ENCODE data around the gene RFTN1. TPM values are rescaled to one million over a fixed set of nuclear protein-coding genes. Genes with fewer than 3 reads are reported as not detected.

Gene RFTN1
- total RNA-seq, 2 experiments from 2014 or later, result 64.4 to 66.7 TPM

GRCh38 chr3:16471897-16472296, 41.6 kb downstream of the RFTN1 start:
- POLR2A ChIA-PET, result no interaction called here
- Mint-ChIP-seq H3K27ac (no peak overlapping the region), H3K27me3 (no peaks in the 10 kb centered on the region), H3K4me3 (no peak overlapping the region), H3K4me1 (peaks cover 31% of the 10 kb centered on the region), H3K36me3 (peaks cover 74% of the 10 kb centered on the region), H3K9me3 (peaks cover 5% of the 10 kb centered on the region)
- DNase-seq (no peak), ATAC-seq (ENCODE audit: low read depth) (no peak)

- Mint-ChIP-seq H3K9me3 (peaks cover 5% of the 10 kb centered on the region), H3K27ac (no peak overlapping the region), H3K36me3 (peaks cover 72% of the 10 kb centered on the region), H3K4me1 (peaks cover 31% of the 10 kb centered on the region), H3K4me3 (no peak overlapping the region), H3K27me3 (no peaks in the 10 kb centered on the region)
- POLR2A ChIA-PET, result no interaction called here
- ATAC-seq (ENCODE audit: low read depth), result no peak
- no peak for DNase-seq
Measured at GRCh38 chr3:16470590-16470989, 42.9 kb downstream of the RFTN1 start.

DNA sequence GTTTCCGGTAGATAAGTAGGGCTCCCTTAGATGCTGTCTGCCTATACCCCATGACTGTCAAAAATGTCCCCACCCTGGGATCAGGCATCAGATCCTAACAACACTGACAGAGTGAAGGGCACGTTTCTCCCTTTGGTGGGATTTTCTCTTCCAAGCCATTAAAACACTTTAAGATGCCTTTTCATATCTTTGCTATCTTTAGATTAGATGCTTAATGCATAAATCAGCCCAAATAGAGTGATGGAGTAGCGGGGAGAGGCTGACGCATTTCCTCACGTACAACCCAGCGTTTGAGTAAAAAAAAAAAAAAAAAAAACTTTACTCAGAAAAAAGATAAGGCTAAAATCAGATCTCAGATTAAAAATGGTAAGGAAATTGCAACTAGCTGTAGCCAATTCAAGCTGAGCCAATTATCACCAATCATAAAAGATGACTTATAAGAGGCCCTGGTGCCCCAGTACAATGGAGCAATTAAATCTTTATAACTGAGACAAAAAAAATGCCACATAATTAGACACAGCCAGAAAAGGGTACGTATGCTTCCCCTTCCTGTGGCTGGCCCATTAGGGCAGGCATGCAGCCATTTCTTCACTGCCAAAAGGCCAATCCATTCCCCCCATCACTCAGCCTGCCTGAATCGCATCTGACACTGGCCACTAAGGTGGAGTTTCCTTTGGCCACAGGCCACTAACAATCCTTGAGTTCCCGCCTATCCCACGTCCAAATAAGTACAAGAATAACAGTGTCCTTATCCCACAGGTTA, 45.0 kb downstream of the RFTN1 start:
- peaks cover 42% of the 10 kb centered on the region for H3K4me1 Mint-ChIP-seq
- H3K9me3 Mint-ChIP-seq, result peaks cover 5% of the 10 kb centered on the region
- H3K4me3 Mint-ChIP-seq, result peak overlapping the region; percentile 69
- POLR2A ChIA-PET, result interaction anchor here (0.6 to 1.3 kb wide), 3 partner anchors 14 to 180 kb away, joined by 3 read pairs; no protein-coding TSS in a partner anchor
- H3K27ac Mint-ChIP-seq, result peak overlapping the region; percentile 90
- peak; percentile 57 for ATAC-seq (ENCODE audit: low read depth)
- peaks cover 65% of the 10 kb centered on the region for H3K36me3 Mint-ChIP-seq
- H3K27me3 Mint-ChIP-seq, result no peaks in the 10 kb centered on the region
- no peak for DNase-seq

GRCh38 chr3:16468002-16468335, 45.5 kb downstream of the RFTN1 start:
- Mint-ChIP-seq H3K36me3 (peaks cover 61% of the 10 kb centered on the region), H3K4me1 (peaks cover 46% of the 10 kb centered on the region), H3K4me3 (peak overlapping the region; percentile 69), H3K27ac (peak overlapping the region; percentile 90), H3K27me3 (no peaks in the 10 kb centered on the region), H3K9me3 (peaks cover 5% of the 10 kb centered on the region)
- peak; percentile 15 for ATAC-seq (ENCODE audit: low read depth)
- DNase-seq, result no peak
- POLR2A ChIA-PET, result interaction anchor here (0.8 to 1.3 kb wide), 2 partner anchors 15 to 130 kb away, joined by 3 read pairs; no protein-coding TSS in a partner anchor

- Mint-ChIP-seq H3K27ac (peak overlapping the region; percentile 90), H3K36me3 (peaks cover 55% of the 10 kb centered on the region), H3K4me1 (peaks cover 52% of the 10 kb centered on the region), H3K27me3 (no peaks in the 10 kb centered on the region), H3K4me3 (peak overlapping the region; percentile 69), H3K9me3 (peaks cover 5% of the 10 kb centered on the region)
- ATAC-seq (ENCODE audit: low read depth) (peak; percentile 59), DNase-seq (peak; percentile 41)
- POLR2A ChIA-PET, result interaction anchor here (0.8 to 1.3 kb wide), 2 partner anchors 15 to 129 kb away, joined by 3 read pairs; no protein-coding TSS in a partner anchor
Measured at GRCh38 chr3:16467393-16467792, 46.1 kb downstream of the RFTN1 start.

GRCh38 chr3:16466822-16467221, 46.7 kb downstream of the RFTN1 start:
- POLR2A ChIA-PET, result no interaction called here
- H3K27me3 Mint-ChIP-seq, result no peaks in the 10 kb centered on the region
- peaks cover 5% of the 10 kb centered on the region for H3K9me3 Mint-ChIP-seq
- peaks cover 54% of the 10 kb centered on the region for H3K4me1 Mint-ChIP-seq
- peak overlapping the region; percentile 68 for H3K27ac Mint-ChIP-seq
- no peak overlapping the region for H3K4me3 Mint-ChIP-seq
- no peak for ATAC-seq (ENCODE audit: low read depth)
- DNase-seq, result no peak
- peaks cover 50% of the 10 kb centered on the region for H3K36me3 Mint-ChIP-seq

DNA sequence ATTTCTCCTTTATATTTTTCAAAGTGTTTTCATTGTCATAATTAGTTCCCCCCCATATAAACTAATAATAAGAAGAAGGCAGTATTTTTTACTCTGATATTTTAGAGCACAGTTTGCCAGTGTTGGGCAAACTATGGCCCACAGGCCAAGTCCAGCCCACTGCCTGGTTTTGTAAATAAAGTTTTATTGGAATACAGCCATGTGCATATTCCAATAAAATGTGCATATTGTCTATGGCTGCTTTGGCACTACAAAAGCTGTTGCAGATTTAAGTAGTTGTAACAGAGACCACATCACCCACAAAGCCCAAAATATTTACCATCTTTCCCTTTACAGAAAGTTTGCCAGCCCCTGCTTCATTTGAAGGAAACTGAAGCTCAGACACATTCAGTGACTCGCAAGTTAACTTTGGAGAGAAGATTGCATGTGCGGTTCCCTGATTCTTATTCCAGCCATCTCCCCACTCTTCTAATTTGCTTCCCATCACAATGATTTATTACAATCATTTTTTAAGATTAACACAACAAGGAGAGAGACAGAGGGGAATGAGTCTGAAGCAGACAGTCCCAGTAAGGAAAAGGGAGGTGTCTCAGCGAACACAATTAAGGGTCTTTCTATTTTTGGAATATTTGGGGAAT, 48.9 kb downstream of the RFTN1 start:
- peak overlapping the region; percentile 54 for H3K27ac Mint-ChIP-seq
- H3K4me3 Mint-ChIP-seq, result peak overlapping the region; percentile 2
- no peak for ATAC-seq (ENCODE audit: low read depth)
- H3K27me3 Mint-ChIP-seq, result no peaks in the 10 kb centered on the region
- H3K9me3 Mint-ChIP-seq, result no peaks in the 10 kb centered on the region
- DNase-seq, result no peak
- peaks cover 39% of the 10 kb centered on the region for H3K36me3 Mint-ChIP-seq
- peaks cover 54% of the 10 kb centered on the region for H3K4me1 Mint-ChIP-seq
- POLR2A ChIA-PET, result no interaction called here

DNA sequence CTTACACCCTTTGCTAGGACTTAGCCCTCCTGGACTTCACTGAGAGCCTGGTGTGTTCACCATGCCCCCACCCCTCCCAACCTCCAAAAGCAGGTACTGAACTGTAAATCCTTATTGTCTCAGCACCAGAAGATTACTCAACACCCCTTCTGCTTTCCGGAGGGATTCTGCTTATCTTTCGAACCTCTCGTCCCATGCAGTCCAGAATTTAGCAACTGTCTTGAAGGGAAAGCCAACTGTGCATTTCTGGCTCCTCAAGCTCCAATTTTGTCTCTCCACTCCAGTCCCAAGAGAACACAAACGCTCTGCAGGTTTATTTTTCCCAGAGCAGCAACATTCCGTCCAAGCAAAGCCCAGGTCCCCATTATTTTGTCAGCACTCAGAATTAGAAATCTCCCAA, 49.6 kb downstream of the RFTN1 start:
- ATAC-seq (ENCODE audit: low read depth) (no peak), DNase-seq (no peak)
- no peaks in the 10 kb centered on the region for H3K27me3 Mint-ChIP-seq
- H3K27ac Mint-ChIP-seq, result peak overlapping the region; percentile 54
- H3K4me3 Mint-ChIP-seq, result peak overlapping the region; percentile 2
- POLR2A ChIA-PET, result no interaction called here
- H3K4me1 Mint-ChIP-seq, result peaks cover 49% of the 10 kb centered on the region
- H3K9me3 Mint-ChIP-seq, result no peaks in the 10 kb centered on the region
- H3K36me3 Mint-ChIP-seq, result peaks cover 34% of the 10 kb centered on the region

DNA sequence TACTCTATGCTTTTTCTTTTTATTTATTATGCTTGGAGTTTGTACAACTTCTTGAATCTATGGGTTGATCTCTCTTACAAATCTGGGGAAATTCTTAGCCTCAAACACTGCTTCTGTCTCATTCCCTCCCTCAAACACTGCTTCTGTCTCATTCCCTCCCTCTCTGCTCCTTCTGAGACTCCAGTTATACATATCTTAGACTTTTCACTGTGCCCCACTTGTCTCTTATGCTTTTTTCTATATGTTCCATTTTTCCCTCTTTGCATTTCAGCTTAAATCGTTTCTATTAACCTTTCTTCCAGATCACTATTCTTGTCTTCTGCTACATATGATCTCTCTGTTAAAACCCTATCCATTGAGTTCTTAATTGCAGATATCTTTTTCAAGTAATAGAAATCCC, 50.4 kb downstream of the RFTN1 start:
- peak overlapping the region; percentile 83 for H3K27ac Mint-ChIP-seq
- peaks cover 46% of the 10 kb centered on the region for H3K4me1 Mint-ChIP-seq
- DNase-seq (no peak), ATAC-seq (ENCODE audit: low read depth) (no peak)
- POLR2A ChIA-PET, result interaction anchor here (1.0 kb wide), 1 partner anchor 49 kb away, joined by 3 read pairs; no protein-coding TSS in a partner anchor
- H3K4me3 Mint-ChIP-seq, result peak overlapping the region; percentile 38
- H3K36me3 Mint-ChIP-seq, result peaks cover 38% of the 10 kb centered on the region
- no peaks in the 10 kb centered on the region for H3K9me3 Mint-ChIP-seq
- H3K27me3 Mint-ChIP-seq, result no peaks in the 10 kb centered on the region

GRCh38 chr3:16462679-16463078, 50.8 kb downstream of the RFTN1 start:
- DNase-seq (no peak), ATAC-seq (ENCODE audit: low read depth) (peak; percentile 77)
- POLR2A ChIA-PET, result interaction anchor here (1.0 kb wide), 1 partner anchor 50 kb away, joined by 3 read pairs; no protein-coding TSS in a partner anchor
- H3K4me1 Mint-ChIP-seq, result peaks cover 45% of the 10 kb centered on the region
- H3K9me3 Mint-ChIP-seq, result no peaks in the 10 kb centered on the region
- H3K36me3 Mint-ChIP-seq, result peaks cover 42% of the 10 kb centered on the region
- H3K27me3 Mint-ChIP-seq, result no peaks in the 10 kb centered on the region
- H3K27ac Mint-ChIP-seq, result peak overlapping the region; percentile 83
- H3K4me3 Mint-ChIP-seq, result peak overlapping the region; percentile 38

DNA sequence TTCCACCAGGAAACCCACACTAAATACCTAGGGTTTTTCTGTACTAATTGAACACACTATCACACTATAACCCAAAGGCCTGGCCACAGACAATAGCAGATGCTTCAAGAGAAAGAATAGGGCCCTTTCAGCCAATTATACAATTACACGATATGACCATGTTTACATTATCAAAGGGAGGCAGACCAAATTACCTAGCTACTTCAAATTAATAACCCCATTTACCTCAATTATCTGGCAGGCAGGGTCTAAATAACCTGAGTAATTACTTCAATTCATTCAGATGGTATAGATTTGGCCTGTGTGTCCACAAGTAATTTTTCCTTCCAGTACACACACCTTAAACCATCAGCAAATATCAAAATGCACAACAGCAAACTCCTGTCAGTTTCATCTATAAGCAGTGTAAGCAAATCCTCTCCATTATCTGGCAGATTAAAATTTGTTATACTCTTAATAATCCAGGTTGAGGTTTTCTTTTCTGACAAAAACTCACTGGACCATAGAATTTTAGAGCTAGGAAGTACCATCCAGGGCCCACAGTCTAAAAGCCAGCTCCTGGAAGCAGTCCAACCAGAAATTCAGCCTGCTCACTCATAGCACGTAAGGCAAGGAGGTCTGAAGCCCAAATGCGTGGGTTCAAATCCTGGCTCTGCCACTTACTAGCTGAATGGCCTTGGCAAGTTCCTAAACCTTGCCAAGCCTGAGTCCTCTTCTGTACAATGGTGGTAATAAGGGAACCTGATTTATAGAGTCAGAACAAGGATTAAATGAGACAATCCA, 51.8 kb downstream of the RFTN1 start:
- Mint-ChIP-seq H3K27me3 (no peaks in the 10 kb centered on the region), H3K36me3 (peaks cover 33% of the 10 kb centered on the region), H3K4me3 (no peak overlapping the region), H3K9me3 (no peaks in the 10 kb centered on the region), H3K4me1 (peaks cover 38% of the 10 kb centered on the region), H3K27ac (no peak overlapping the region)
- ATAC-seq (ENCODE audit: low read depth), result no peak
- POLR2A ChIA-PET, result interaction anchor here (0.6 to 1.0 kb wide), 2 partner anchors 51 to 68 kb away, joined by 3 read pairs; no protein-coding TSS in a partner anchor
- DNase-seq, result no peak

- H3K36me3 Mint-ChIP-seq, result peaks cover 28% of the 10 kb centered on the region
- no peaks in the 10 kb centered on the region for H3K9me3 Mint-ChIP-seq
- no peak overlapping the region for H3K4me3 Mint-ChIP-seq
- POLR2A ChIA-PET, result interaction anchor here (0.6 kb wide), 1 partner anchor 68 kb away, joined by 3 read pairs; no protein-coding TSS in a partner anchor
- H3K27ac Mint-ChIP-seq, result no peak overlapping the region
- no peak for DNase-seq
- no peaks in the 10 kb centered on the region for H3K27me3 Mint-ChIP-seq
- ATAC-seq (ENCODE audit: low read depth), result no peak
- peaks cover 35% of the 10 kb centered on the region for H3K4me1 Mint-ChIP-seq
Measured at GRCh38 chr3:16460886-16461285, 52.6 kb downstream of the RFTN1 start.

GRCh38 chr3:16460273-16460672, 53.2 kb downstream of the RFTN1 start:
- POLR2A ChIA-PET, result no interaction called here
- Mint-ChIP-seq H3K4me3 (no peak overlapping the region), H3K4me1 (peaks cover 35% of the 10 kb centered on the region), H3K27me3 (no peaks in the 10 kb centered on the region), H3K9me3 (no peaks in the 10 kb centered on the region), H3K27ac (no peak overlapping the region), H3K36me3 (peaks cover 28% of the 10 kb centered on the region)
- ATAC-seq (ENCODE audit: low read depth) (no peak), DNase-seq (no peak)

All from activated naive CD8-positive, alpha-beta T cell treated with anti-CD3 and anti-CD28 coated beads, Interleukin-2, amount 10 ng/mL, durations not matched to agents 7 days and 5 days (primary cell).